Ishikawa (cell line): ENCODE measurements around the gene ATP5IF1.

Experiments used
- CEBPB ChIP-seq: IDR thresholded peaks from 2 replicates; pipeline ENCODE4 v1.6.1; 2012
- CREB1 ChIP-seq: IDR thresholded peaks from 2 replicates; pipeline ENCODE4 v1.6.1; 2012; ENCODE audit warnings: low read depth
- EGR1 ChIP-seq: IDR thresholded peaks from 2 replicates; pipeline ENCODE4 v1.6.1; 2012
- EP300 ChIP-seq: IDR thresholded peaks from 2 replicates; pipeline ENCODE4 v1.6.1; 2012; ENCODE audit warnings: borderline replicate concordance
- FOXM1 ChIP-seq: IDR thresholded peaks from 2 replicates; pipeline ENCODE4 v1.6.1; 2012; ENCODE audit warnings: low read depth, borderline replicate concordance
- RAD21 ChIP-seq: IDR thresholded peaks from 2 replicates; pipeline ENCODE4 v1.6.1; 2012; ENCODE audit warnings: low read depth
- TAF1 ChIP-seq: IDR thresholded peaks from 2 replicates; pipeline ENCODE4 v1.6.1; 2012; ENCODE audit warnings: low read depth, mild to moderate bottlenecking
- TCF12 ChIP-seq: IDR thresholded peaks from 2 replicates; pipeline ENCODE4 v1.6.1; 2012; ENCODE audit warnings: low read depth
- TEAD4 ChIP-seq: IDR thresholded peaks from 2 replicates; pipeline ENCODE4 v1.6.1; 2012
- TF ChIP-seq, protein P1 (sequence below): IDR thresholded peaks from 2 replicates; pipeline ENCODE4 v1.6.1; 2012
- TF ChIP-seq, protein P2 (sequence below): IDR thresholded peaks from 2 replicates; pipeline ENCODE4 v1.6.1; 2012
- TF ChIP-seq, protein P3 (sequence below): IDR thresholded peaks from 2 replicates; pipeline ENCODE4 v1.6.1; 2012; ENCODE audit warnings: low read depth, mild to moderate bottlenecking

DNA sequence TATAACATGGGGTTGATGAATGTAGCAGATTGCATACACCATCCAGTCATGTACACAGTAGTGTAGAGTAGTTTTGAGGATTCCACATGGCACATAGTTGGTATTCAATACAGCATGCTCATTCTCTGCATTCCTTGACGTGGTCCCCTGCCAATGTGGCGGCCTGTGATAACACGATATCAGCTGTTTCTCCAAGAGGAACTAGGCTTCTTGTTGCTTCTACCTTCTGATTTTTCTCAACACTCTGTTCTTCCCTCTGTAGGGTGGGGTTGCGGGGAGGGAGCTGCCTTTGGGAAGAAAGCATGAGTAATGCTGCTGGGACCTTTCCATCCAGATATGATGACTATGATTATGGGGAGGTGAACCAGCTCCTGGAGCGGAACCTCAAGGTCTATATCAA lies 42.8 kb downstream of the ATP5IF1 start:
- no peak for TF ChIP-seq CEBPB
- TF ChIP-seq, protein P1, sequence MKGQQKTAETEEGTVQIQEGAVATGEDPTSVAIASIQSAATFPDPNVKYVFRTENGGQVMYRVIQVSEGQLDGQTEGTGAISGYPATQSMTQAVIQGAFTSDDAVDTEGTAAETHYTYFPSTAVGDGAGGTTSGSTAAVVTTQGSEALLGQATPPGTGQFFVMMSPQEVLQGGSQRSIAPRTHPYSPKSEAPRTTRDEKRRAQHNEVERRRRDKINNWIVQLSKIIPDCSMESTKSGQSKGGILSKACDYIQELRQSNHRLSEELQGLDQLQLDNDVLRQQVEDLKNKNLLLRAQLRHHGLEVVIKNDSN: no peak
- no peak for TF ChIP-seq TAF1
- TF ChIP-seq EP300: no peak
- no peak for TF ChIP-seq TCF12
- TF ChIP-seq, protein P2, sequence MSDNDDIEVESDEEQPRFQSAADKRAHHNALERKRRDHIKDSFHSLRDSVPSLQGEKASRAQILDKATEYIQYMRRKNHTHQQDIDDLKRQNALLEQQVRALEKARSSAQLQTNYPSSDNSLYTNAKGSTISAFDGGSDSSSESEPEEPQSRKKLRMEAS: no peak
- TF ChIP-seq EGR1: no peak
- TF ChIP-seq RAD21: no peak
- no peak for TF ChIP-seq TEAD4
- TF ChIP-seq, protein P3, sequence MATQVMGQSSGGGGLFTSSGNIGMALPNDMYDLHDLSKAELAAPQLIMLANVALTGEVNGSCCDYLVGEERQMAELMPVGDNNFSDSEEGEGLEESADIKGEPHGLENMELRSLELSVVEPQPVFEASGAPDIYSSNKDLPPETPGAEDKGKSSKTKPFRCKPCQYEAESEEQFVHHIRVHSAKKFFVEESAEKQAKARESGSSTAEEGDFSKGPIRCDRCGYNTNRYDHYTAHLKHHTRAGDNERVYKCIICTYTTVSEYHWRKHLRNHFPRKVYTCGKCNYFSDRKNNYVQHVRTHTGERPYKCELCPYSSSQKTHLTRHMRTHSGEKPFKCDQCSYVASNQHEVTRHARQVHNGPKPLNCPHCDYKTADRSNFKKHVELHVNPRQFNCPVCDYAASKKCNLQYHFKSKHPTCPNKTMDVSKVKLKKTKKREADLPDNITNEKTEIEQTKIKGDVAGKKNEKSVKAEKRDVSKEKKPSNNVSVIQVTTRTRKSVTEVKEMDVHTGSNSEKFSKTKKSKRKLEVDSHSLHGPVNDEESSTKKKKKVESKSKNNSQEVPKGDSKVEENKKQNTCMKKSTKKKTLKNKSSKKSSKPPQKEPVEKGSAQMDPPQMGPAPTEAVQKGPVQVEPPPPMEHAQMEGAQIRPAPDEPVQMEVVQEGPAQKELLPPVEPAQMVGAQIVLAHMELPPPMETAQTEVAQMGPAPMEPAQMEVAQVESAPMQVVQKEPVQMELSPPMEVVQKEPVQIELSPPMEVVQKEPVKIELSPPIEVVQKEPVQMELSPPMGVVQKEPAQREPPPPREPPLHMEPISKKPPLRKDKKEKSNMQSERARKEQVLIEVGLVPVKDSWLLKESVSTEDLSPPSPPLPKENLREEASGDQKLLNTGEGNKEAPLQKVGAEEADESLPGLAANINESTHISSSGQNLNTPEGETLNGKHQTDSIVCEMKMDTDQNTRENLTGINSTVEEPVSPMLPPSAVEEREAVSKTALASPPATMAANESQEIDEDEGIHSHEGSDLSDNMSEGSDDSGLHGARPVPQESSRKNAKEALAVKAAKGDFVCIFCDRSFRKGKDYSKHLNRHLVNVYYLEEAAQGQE: no peak
- no peak for TF ChIP-seq FOXM1
- no peak for TF ChIP-seq CREB1
